Endometrial microvascular endothelial cells (primary cell): Measurements from ENCODE around the gene KCNJ6. TPM values are rescaled to one million over a fixed set of nuclear protein-coding genes. Genes with fewer than 3 reads are reported as not detected.
"Not testable (repeated sequence)": the region's sequence is repeated elsewhere in the genome, so short reads cannot be mapped to it uniquely, and the experiment has no call there.

Experiments used
- in situ Hi-C: cut with HindIII; loops from 2 replicates; pipeline ENCODE4 v1.10.0; 2017; ENCODE audit warnings: low sequenced_read_pairs, low pct_unique_long_range_greater_than_20kb; ENCODE audit errors: inconsistent ontology term
- total RNA-seq: library from RNA; depleted of rRNA; stranded (reverse); fragments of >200 nt; gene quantifications from one replicate; pipeline ENCODE4 v1.2.3, GENCODE V29; 2015; ENCODE audit errors: inconsistent ontology term

KCNJ6 gene
- total RNA-seq, 1 donor from 2014 or later, result not detected

DNA sequence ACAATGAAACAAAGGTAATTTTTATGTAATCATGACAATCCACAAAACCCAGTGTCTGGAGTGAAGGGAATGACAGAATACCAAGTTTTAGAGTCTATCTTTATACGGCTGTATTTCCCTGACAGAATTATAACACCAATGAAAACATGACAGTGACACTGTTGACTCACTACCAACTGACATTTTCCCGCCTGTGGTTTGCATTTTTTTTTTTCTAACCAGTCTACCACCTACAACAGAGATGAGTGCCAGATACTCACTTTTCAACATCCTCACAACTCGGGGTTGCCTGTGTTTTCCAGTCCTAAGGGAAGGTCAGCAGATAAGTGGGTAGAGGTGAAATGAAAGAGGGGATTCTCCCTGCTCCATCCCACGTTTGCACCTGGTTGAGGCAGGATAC lies 118.9 kb downstream of the KCNJ6 start:
- in situ Hi-C loops, result no loop called here

DNA sequence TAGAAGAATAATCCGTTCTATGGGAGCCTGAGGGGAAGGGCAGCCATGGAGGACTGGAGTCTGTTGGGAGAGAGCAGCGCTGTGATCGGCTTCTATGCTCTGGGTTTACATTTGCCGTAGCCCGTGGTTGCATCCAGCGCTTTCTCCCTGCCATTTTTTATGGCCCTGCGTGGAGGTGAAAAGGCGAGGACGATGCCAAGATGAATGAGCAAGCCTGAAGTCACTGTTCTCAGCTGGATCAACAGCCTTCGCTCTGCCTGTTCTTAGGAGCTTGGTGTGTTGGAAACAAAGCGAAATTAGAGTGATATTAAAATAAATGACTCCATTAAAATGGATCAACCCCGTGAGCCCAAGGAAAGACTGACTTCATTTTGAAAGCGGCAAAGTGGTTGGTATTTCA lies 120.2 kb downstream of the KCNJ6 start:
- in situ Hi-C loops, result no loop called here

DNA sequence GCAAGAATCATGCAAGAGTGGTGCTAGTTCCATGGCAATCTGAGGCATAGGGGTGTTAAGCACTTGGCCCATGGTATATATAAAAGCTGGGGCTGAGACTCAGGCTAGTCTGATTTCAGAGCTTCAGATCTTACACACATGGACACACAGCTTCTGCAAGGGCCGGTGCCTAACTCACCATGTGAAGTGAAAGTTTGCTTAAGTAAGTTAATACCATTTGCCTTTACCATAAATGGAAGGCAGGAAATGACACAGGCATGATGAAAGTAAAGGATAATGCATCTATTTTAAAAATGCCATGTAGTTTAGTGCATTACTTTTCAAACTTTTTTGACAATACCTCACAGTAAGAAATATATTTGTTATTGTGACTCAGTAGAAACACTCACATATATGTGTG lies 122.6 kb downstream of the KCNJ6 start:
- in situ Hi-C loops, result no loop called here

DNA sequence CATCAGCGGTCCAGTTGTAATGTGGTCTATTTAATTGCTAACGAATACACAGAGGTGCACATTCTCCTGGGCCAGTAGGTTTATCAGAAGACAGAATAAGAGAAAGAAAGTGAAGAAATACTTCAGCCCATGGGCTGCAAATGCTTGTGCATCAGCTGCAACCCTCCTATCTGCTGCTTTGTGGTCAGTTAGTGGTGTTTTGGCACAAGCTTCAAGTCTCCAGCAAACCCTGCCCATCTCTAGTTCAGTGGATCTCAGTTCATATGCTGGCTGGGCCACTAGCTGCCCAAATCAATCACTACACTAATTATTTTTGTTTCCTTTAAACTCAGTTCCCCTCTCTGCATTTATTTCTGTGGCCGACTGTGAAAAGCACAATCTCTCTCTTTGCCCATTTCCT lies 124.2 kb downstream of the KCNJ6 start:
- in situ Hi-C loops, result no loop called here

DNA sequence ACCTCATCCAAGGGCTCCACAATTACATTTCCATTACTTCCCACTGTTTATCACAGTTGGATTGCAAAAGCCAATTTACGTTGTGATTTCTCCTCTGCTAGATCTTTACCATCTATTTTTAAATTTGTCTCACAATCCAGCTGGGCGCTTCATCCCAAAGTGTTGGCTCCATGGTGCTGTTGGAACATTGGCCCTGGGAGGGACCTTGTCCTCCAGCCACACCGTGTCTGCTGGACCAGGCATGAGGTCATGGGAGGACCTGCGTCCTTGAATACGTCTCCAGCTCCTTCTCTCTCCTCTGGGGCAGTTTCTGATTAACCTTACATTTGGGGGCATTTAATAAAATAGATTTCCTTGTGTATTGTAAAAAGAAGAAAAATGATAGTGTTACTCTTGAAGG lies 125.4 kb downstream of the KCNJ6 start:
- in situ Hi-C loops, result no loop called here

DNA sequence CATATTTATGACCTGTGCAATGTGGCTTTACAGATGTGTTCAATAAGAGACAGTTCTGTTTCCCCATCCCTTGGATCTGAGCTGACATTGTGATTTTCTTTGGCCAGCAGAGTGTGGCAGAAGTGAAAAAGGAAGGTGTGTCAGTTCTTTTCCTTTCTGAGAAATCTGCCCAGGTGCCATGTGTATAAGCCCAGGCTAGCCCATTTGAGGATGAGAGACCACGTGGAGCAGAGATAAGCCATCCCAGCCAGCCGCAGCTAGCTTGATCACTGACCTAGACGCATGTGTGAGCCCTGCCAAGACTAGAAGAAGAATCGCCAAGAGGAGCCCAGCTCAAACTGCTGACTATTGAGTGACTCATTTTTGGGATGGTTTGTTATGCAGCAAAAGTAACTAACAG lies 127.8 kb downstream of the KCNJ6 start:
- in situ Hi-C loops, result no loop called here

DNA sequence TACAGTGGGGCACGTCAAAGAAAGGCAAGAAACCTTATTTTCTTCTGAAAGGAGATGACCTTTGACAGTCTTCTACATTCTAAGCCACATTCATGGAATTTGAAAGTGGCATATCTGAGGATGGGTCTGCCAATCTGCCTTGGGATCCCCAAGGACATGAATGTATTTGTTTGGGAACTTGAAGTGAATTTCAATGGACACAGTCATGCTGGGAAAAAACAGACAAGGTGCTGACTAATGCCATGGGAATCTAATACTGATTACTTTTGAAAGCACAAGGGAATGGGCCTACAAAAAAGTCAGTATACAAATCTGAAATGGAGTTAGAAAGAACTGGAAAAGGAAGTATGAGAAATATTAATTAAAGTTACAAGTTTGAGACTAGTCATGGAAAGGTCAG lies 128.8 kb downstream of the KCNJ6 start:
- in situ Hi-C loops, result no loop called here

DNA sequence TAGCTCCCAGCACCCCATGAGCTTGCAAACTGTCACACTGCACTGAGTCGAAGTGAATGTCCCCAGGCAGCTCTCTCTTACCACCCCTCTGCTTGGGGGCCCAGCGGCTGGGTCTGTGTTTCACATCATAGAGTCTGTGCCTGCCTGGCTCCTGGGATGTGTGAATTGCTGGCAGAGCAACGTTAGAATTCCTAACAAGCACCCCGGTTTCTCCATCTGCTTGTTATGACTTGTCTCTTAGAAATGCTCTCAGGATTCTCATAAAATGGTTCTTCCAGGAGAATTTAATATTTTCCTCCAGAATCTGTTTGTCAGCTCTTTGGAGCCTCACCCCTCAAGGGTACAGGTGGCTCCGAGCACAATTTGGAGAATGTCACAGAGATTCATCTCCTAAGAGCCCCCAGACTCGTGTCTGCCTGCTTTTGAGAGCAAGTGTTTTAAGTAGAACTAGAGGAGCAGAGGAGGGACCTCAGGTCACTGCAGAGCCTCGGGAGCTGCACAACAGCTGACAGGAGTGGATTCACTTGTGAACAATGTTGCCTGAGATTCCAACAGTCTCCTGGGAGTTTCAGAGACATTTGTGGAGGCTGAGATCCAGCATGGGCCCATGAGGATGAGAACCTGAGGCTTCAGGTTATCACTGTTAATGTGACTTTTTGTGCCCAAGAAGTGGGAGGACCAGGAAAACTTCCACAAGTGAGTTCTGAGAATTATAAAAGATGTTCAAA lies 131.5 kb downstream of the KCNJ6 start:
- in situ Hi-C loops, result no loop called here

DNA sequence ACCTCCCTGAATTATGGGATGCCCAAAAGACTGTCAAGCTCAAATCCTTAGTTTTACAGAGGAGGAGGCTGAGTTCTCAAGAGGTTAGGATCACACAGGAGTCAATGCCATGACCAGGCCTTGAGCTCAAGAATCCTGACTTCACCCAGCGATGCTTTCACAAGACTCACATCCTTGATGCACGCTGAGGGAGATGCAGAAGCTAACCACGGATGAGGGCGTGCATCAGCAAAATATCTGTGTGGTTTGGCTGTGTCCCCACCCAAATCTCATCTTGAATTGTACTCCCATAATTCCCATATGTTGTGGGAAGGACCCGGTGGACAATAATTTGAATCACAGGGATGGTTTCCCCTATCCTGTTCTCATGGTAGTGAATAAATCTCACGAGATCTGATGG lies 133.2 kb downstream of the KCNJ6 start:
- in situ Hi-C loops, result no loop called here

DNA sequence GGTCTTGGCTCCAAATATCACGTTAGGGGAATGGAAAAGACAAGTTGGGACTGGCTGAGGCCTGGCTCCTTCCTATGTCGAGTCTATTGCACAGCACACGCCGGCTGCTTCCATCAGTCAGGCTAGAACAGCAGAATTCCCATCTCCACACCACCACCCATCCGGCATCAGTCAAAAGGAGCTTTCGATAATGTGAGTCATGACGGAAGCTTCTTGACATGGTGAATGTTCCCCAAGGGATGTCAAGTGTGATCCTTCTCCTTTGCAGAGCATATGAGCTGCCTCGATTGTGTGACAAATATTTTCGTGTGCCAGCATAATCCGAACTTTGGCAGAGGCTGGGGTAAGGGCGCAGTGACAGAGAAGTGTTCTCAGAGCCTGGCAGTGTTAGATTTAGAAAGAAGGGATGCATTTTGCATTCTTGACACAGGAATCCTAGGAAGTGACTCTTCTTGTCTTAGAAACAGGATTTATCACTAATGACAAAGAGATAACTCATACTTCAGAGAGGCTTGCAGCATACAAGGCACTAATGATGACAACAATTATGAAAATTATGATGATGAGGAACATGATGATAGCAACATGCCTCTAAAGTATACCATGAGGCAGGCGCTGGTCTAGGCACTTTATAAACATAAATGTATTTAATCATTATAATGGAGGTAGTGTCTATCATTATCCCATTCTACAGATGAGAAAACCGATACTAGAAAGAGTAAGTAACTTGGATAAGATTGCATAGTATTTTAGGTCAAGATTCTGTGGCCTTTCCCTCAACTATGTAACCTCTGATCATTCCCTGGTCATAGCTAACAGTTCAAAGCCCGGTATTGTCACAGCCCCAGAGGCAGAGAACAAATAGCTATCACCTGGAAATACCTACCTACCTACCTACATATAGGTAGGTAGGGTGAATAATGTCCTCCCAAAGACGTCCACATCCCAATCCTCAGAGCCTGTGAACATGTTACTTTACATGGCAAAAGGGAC lies 135.0 kb downstream of the KCNJ6 start:
- in situ Hi-C loops, result no loop called here

DNA sequence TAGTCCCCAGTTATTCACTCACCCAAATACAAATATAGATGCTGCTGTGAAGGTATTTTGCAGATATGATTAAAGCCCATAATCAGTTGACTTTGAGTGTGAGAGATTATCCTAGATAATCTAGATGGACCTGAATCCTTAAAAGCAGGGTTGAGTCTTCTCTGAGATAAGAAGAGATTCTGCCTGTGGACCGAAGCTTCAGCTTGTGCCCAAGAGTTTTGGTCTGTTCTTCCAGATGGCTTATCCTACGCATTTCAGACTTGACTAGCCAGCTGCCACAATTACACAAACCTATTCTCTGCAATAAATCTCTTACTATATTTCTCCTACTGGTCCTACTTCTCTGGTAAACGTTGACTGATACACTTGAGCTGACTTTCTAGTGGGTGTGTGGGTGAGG lies 145.1 kb downstream of the KCNJ6 start:
- in situ Hi-C loops, result no loop called here

DNA sequence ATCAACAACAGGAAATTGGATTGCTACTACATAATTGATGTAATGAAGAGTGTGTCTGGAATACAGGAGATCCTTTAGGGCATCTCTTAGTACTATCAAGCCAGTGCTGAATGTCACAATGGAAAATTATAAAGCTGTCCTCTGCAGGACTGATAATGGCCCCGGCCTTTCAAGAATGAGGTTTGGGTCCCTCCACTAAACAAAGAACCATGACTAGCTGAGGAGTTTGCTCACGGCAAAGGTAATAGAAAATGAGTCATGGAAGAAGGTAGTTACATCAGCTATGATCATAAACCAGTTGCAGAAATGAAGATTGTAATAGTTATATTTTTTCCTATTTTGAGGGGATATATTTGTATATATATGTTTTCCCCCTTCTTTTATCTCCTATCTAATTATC lies 145.8 kb downstream of the KCNJ6 start:
- in situ Hi-C loops, result no loop called here

DNA sequence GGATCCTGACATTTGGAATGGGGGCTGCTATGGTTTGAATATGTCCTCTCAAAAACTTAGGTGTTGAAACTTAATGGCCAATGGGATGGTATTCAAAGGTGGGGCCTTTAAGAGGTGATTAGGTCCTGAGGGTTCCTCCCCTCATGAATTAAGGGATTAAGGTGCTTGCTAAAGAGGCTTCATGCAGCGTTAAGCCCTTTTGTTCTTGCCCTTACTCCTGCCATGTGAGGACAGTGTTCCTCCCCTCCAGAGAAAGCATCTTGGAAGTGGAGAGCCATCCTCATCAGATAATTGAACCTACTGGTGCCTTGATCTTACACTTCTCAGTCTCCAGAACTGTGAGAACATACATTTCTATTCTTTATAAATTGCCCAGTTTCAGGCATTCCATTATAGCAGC lies 146.6 kb downstream of the KCNJ6 start:
- in situ Hi-C loops, result no loop called here

DNA sequence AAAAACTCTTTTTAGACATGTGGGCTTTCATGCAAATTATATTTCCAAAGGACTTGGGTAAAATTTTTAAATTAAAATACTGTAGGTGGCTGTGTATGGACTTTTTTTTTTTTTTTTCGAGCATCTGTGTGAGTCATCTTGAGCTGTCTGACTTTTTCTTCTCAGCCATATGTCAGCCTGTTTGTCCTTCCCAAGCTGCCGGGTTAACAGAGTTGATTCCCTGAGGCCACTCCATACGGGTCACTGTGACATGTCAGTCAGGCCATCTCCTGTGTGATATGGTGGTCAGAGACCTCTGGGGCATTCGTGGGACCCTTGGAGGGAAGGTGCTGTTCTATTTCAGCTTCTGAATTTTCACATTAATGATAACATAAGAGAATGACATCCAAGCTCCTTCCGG lies 148.3 kb downstream of the KCNJ6 start:
- in situ Hi-C loops, result no loop called here

DNA sequence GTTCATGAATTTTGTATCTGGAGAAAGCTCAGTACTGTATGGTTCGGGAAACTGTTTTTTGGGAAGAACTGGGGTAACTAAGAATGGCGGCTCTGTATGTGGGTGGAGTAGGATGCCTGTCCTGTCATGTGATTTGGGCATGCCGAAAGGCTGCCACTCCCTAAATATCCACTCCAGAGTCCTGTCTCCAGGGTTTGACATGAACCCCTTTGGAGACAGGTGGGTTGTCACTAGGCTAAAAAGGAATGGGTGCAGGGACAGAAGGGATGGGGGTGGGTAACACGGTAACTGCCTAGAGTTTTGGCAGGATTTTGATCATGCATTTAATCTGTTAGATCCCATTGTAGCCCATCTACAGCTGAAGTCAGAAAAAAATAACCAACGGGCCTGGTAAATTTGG lies 150.1 kb downstream of the KCNJ6 start:
- in situ Hi-C loops, result no loop called here

DNA sequence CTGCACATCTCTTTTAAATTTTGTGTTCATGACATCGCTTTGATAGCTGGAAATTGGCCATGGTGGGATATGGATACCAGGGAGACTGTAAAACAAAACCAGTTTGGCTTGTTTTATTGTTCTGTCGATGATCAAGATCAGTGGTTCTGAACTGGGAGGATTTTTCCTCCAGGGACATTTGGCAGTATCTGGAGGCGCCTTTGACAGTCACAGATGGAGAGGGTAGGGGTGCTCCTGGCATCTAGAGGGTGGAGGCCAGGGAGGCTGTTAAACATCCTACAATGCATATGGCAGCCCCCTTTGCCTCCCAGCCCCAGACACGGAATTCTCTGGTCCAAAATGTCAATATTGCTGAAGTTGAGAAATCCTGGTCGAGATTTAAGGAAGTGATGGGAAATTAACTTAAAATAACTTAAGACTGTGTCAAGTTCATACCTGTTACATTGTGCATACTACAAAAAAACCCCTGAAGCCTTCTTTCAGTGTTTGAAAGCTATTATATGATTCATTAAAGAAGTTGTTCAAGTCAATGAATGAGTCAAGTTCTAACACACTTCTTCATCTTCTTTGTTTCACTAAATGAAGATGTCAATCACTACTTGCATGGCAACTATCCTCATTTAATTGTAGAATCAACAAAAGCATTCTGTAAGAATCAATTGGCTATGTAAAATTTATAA lies 150.9 kb downstream of the KCNJ6 start:
- in situ Hi-C loops, result no loop called here

DNA sequence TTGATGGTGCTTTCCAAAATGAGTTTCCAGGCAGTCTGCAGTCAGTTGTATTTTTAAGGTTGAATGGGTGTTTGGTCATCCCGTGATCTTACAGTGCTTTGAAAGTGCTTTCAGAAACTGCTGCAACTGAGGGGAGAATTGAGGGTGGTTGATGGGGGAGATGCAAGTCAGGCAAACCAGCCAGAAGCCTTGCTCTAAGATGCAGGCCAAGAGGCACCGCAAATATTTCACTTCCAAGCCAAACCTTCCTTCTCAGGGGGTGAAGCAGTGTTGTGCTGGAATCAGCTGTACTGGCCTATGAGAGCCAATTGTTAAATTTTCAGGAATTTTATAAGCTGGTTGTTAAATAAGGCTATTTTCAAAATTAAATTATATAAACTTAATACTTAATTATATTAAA lies 151.6 kb downstream of the KCNJ6 start:
- in situ Hi-C loops, result no loop called here

DNA sequence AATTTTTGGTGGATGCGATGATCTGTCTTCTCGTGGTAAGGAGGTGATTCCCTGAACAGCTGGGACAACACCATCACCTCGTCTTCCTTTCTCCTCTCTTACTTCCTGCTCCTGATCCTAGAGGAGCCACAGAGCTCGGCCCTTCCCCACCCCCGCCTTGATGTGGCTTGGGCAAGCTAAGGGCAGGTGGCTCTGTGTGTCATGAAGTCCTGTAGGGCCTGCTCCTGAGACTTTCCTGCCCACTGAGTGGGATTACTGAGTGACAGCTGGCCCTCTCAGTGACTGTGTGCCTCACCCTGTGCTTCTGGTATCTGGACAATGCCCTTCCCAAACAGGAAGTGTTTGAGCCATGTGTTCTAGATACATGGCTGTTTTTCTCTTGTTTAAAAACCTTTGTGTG lies 153.0 kb downstream of the KCNJ6 start:
- in situ Hi-C loops, result no loop called here

DNA sequence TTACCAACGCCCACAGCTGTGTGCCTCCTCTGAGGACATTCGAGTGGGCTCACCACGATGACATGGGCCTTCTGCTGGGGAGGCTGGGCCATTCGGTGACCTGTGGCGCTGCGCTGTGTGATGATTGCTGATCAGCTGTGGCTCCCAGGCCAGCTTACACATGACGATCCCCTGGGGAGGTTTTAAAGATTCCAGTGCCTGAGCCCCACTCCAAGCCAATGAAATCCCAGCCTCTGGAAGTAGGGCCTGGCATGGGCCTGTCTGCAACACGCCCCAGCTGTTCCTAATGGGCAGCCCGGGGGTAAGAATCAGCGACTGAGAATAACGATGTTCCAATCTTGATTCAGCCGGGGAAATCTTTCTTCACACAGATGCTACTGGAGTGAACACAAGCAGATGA lies 153.7 kb downstream of the KCNJ6 start:
- in situ Hi-C loops, result no loop called here

DNA sequence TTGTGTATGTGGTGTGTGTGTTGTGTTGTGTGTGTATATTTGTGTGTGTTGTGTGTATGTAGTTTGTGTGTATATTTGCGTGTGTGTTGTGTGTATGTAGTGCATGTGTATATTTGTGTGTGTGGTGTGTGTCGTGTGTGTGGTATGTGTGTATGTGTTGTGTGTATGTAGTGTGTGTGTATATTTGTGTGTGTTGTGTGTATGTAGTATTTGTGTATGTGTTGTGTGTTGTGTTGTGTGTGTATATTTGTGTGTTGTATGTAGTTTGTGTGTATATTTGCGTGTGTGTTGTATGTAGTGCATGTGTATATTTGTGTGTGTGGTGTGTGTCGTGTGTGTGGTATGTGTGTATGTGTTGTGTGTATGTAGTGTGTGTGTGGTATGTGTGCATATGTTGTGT lies 154.9 kb downstream of the KCNJ6 start:
- in situ Hi-C loops, result not testable (repeated sequence)
